GM04504 (cell line): Measurements from ENCODE around the gene COLEC12.
A peak's percentile ranks its signal among the peaks of the same experiment; 100 is the strongest.

Experiments used
- DNase-seq: peaks from one replicate; pipeline ENCODE4 v3.0.0-alpha.2; 2012; ENCODE audit warnings: low read depth

COLEC12 gene

DNA sequence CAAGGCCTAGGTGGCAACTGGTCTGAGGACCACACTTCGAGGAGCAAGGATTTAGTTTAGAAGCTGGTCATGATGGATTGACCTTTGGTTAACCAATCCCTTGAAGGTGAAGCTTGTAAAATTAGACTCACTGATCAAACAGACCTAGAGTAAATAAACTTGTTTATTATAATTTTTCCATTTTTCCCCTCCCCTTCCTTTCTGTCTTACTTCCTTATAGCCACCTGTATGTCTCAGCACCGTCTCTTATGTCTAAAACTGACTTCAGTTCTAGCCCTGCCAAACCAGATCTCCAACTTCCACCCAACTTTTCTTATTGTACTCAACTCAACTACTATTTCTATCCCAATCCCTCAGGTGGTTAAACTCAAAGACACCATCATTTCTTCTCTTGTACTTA is 139.8 kb downstream of the COLEC12 start:
- DNase-seq = no peak

DNA sequence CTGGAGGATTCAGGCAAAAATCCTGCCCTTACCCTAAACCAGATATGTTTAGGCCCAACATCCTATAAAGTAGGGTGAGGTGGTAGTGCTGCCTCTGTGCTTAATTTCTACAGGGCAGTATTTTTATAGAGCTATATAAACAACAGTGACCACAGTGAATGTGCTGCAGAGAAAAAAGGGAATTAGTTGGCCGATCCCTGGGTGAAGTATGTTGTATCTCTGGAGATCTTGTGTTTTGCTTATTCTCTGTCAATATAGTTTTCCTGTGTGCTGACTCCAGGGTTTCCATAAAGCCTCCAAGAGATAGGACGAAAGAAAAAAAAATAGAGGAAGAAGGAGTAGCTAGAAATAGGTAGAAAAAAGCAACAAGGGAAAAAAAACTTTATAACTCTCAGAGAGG is 143.7 kb downstream of the COLEC12 start:
- DNase-seq = no peak

DNA sequence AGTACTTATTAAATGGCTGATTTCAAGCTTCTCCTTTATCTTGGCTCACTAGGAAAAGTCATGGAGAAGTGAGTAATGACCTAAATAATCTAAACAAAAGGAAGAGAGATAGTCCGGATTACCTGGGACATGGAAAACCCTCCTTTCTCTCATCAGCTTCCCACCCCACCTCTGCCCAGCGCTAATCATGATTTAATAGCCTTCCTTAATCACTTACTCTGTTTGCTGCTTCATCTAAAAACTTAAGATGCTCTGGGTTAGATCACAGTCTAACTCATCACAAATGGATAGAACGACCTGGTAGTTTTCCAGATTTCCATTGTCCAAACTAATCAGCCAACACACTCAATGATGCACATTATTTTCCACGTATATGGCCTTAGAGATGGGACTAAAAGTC is 144.8 kb downstream of the COLEC12 start:
- no peak for DNase-seq

DNA sequence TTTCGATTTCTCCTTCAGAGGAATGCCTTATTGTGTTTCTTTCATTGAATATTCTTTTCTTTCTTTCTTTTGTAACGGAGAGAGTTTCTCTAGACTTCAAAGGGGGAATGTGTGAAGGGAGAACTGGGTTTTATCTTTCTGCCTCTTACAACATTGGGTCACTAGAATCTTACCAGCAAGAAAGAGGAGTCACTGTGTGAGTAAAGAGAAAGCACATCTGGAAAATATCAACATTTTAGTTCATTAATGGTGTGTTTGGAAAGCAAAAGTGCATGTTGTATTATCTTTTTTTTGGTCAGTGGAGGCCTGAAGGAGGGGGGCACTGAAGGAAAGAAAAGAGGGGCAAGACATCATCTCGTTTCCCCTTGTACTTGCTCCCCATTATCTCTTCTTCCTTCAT is 146.0 kb downstream of the COLEC12 start:
- DNase-seq = no peak

DNA sequence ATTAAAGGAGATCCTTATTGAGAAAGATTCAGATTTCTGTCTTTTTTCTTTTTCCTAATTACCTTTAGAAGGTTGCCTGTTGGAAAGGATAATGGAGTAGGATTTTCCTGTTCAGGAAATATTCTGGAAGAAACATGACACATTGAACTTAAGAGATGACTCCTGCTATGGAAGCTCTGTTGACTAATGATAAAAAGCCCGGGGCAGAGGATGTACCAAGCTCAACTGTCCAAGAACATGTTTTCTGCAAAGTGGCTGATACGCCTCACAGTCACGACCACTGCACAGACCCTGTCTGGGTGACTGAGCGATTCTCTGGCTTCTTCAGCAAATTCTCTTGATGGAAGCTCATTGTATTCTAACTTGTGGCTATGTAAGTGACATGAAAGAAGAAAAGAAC is 146.5 kb downstream of the COLEC12 start:
- DNase-seq = no peak

DNA sequence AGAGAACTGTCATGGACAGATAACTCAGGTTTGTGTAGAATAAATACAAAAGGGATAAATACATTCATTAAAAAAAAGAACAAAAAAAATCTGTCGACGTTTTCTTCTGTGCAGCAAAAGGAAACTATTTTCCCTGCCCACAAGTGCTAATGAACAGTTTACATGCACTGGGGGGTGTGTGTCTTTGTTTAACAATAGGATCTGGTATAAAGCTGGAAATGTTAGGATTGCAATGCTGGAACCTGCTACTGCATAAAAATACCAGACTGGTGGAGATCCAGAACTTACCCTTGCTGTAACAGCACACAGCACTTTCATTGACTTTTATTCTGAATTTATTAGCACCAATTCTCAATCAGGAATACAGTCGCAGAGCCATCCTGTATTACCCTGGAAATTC is 148.1 kb downstream of the COLEC12 start:
- no peak for DNase-seq

DNA sequence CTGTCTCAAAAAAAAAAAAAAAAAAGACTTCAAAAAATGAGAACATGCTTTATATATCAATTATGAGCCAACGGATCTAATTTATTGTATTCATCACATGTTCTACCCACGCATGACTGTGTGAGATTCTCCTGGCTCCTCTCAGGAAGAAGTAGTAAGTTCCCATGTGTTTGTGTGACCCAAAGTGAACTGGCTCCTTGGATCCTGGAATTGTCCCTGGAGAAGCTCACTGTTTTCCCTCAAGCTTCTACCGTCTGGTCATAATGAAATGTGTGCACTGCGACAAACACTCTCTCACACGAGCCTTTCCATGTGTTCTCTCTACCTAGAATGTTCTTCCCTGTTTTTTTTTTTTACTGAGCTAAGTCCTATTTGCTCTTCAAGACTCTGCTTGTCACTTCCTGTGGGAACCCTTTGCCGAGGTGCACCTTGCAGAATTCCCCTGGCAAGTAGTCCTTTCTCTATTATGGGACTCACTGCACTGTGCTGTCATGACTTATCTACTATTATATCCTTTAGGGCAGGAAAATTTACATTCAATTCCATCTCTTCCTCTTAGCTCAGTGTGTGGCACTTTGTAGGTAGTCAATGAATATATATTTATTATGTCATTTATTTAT is 149.4 kb downstream of the COLEC12 start:
- no peak for DNase-seq

DNA sequence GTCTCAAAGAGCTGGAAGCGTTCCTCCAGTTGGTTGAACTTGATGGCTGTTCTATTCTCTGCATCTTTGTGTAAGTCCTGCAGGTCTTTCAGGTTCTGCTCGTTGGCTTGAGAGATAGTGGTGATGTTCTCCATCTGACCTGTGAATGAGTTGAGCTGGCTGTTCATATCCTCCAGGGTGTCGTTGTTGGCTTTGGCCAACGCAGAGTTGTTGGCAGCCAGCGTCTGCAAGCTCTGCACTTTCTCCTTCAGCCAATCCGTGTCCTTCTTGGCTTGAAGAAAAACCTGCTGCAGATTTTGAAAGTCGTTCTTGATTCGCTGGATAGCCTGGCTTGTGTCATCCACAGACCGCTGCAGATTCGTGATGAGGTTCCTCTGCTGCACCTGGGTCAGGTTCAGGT is 153.9 kb downstream of the COLEC12 start:
- DNase-seq = no peak

DNA sequence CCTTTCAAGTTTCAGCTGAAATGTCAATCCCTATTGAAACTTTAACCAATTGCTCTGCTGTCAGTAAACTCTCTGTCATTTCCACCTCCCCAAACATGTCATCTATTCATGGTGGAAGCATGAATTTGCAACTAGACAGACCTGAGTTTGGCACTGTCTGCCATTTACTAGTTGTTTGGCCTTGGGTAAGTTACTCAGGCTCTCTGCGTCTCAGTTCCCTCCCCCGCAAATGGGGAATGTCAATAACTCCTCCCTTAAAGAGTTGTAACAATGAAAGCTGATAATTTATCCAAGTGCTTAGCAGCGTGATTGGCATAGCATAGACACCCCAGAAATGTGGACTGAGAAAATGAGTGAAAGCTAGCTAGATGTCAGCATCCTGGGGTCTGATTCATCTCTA is 159.4 kb downstream of the COLEC12 start:
- no peak for DNase-seq

DNA sequence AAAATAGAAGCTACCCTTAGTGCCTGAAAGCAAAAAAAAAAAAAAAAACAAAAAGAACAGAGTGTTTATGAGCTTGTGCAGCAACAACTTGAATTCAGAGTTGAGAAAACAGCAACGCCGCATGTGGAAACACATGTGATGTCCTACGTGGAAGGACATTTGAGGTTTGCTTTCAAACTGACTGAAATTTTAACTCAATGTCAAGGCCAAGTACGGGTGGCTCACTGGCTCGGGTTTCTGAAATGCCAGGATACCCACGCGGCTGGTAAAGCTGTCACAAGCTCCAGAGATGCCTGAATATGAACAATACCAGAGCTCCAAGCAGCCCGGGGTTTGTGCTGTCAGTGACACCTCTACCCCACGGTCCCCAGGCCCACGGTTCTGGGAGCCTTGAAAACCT is 160.5 kb downstream of the COLEC12 start:
- DNase-seq = no peak

DNA sequence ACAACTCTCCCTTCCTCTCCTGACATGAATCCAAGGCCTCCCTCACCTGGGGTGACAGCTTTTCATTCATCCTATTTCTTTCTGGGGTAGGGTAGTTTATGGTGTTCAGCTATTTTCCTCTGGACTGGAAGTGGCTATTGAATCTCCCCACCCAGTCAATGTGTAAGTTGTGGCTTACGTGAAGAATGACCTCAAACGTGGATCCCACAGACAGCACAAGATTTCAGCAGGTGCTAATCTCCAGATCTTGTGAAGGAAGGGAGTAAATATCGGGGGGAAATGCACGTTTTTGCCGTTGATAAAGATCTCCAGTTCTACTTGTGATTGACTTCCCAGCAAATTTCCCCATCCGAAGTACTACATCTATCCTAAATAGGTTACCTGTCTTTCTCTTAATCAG is 161.3 kb downstream of the COLEC12 start:
- DNase-seq = no peak

DNA sequence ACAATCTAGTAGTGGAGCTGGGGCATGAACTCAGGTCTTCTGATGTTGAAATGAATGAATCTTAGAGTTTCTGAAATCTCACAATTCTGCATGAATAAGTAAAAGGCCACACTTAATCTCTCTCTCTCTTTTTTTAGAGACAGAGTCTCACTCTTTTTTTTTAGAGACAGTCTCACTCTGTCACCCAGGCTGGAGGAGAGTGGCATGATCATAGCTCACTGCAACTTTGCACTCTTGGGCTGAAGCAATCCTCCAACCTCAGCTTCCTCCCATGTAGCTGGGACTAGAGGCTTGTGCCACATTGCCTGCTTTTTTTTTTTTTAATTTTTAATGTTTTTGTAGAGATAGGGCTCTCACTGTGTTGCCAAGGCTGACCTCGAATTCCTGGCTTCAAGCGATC is 163.8 kb downstream of the COLEC12 start:
- DNase-seq = no peak

DNA sequence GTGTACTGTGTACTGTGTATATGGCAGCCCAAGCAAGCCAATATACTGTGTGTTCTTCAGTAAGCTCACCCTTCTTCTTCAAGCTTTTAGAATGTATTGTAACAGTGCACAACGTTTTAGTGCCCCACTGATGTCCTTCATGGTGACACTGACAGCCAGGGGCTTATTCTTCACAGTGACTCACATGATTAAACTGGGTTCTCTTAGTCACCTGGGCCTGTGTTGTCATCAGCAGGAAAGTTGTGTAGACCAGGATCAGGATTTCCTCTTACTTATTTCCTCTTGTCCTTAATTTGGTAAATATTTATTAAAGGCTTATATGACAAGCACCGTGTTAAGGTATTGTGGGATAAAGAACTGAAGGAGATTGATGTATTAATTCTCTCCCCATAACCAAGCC is 164.8 kb downstream of the COLEC12 start:
- DNase-seq = no peak

DNA sequence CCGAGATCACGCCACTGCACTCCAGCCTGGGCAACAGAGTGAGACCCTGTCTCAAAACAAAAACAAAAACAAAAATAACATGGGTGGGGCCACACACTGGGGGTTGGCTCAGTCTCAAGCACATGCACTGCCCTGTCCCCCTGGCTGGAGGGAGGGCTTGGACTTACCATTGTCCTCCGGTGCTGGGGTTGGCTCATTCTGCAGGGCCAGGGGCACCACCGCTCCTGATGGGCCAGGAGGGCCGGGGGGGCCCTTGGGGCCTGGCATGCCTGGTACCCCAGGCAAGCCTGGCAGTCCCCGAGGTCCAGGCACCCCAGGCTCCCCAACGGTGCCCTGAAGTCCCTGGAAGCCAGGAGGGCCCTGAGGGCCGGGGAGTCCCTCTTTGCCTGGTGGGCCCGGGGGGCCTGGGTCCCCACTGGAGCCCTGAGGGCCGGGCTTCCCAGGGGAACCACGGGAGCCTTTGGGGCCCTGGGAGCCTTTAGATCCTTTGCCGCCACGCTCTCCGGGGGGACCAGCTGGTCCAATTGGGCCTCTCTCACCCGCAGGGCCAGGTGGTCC is 165.8 kb downstream of the COLEC12 start:
- no peak for DNase-seq

DNA sequence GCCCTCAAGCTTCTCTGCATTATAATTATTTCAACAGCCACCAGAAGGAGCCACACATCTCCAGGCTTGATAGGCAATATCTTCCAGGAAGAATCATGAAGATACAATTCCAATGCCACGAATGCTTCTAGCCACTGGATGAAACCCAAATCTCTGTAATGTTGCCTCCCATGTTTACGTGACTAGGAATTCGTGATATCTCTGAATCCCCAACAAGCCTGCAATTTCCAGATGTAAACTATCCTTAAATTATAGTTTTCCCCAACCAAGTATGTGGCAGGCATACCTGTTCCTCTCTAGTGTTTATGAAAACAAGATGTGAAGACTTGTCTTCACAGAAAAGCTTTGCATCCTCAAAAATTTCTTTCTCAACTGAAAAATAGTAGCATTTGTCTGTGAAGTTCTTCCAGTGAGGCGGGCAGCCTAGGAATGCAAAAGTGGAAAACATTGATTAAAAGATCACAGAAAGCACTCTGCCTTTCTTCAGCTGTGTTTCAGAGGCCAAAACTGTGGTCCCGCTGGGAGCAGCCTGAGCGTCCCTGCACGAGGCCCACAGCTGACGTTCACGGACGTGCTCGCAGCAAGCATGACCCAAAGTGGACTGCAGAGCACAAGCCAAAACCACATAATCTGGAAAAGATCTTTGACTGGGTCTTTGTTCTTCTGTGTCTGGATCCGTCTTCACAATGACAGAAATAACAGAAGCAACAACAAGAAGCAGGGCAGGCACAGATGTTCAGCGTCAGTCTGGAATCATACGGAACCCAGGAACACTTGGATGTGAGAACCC is 167.6 kb downstream of the COLEC12 start:
- DNase-seq = peak; percentile 42

DNA sequence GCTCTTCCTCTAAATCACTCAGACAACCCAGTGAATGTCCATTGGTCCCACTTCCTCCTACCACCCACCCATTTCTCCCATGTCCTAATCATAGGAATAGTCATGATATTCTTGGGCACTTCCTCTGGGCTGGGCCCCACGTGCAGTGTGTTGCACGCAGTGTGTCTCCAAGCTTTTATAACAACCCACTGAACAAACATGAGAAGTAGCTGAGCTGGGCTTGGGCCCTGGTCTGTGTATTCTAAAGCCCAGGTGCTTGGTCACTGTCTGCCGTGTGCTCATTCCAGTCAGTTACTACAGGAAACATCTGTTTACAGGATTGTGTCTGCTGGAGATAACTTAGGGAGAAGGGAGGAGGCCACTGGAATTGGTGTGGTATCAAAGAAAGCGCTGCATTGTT is 168.5 kb downstream of the COLEC12 start:
- DNase-seq = no peak

DNA sequence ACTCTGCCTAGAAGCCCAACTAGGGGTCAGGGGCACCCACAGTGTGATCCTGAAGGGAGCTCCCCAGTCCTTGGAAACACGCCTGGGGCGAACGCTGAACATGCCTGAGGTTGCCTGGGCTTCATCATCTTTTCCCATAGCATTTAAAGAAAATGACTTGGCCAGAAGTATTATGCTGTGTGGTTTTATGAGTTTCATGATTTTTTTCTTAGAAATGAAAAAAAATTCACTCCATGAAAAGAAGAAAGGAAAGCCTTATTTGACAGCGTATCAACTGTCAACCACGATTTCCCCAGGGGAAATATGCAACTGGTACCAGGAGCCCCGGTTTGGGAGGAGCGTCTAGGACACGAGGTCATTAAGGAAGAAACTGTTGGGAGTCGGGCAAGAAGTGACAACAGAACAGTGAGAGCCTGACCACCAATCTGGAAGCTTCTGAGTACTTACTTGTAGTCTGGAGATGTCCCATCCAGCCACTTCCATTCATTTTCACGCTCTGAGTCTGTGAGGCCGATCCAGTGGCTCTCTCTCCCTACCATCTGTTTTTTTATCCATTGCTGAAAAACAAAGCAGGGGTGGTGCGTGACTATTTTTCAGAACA is 169.2 kb downstream of the COLEC12 start:
- DNase-seq = no peak

DNA sequence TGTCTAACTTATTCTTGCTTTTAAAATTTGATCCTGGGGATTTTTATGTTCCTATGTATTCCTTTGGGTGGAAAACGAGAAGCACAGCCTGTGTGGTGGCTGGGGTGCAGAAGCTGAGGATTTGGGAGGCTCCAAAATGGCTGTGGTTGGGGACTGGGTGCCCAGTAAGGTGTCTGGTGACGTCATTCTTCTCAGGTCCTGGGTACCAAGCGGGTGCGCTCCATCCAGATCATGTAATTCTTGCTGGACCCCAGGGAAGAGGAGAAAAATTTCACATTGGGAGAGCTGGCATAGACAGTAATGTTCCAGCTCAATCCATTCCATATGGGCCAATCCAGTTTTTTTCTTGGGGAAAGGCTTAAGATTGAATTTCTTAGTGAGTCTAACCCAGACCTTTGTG is 171.6 kb downstream of the COLEC12 start:
- DNase-seq = no peak

DNA sequence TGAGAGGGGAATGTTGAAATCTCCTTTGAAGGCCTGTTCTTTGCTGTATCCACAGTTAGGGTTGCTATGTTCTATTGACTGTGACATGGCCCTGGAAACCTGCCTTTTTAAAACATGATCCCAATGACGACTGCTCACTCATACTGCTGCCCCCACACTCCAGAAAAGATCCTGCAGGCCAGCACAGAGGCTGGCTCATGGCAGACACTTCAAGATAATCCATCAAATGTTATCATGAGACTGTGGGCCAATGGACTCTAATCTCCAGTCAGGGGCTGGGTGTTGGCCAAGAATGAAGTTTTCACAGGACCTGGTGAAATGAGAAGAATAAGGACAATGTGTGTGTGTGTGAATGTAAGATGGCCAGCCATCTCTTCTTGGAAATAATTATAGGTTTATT is 173.7 kb downstream of the COLEC12 start:
- DNase-seq = no peak

DNA sequence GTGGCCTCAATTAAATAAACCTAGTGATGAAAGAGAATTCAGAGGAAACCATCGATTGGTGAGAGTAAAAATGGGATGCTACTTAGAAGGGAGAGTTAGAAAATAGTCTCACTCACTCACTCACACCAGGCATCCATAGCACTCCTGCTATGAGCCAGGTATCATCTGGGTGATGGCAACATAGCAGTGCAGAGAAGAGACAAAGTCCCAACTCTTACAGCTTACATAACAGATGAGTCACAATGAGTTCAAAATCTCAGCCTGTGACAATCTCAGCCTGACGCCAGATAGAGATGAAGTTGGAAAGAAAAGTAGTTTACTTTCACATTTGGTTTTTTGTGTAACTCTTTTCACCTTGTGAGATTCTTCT is 177.3 kb downstream of the COLEC12 start:
- peak; percentile 32 for DNase-seq

DNA sequence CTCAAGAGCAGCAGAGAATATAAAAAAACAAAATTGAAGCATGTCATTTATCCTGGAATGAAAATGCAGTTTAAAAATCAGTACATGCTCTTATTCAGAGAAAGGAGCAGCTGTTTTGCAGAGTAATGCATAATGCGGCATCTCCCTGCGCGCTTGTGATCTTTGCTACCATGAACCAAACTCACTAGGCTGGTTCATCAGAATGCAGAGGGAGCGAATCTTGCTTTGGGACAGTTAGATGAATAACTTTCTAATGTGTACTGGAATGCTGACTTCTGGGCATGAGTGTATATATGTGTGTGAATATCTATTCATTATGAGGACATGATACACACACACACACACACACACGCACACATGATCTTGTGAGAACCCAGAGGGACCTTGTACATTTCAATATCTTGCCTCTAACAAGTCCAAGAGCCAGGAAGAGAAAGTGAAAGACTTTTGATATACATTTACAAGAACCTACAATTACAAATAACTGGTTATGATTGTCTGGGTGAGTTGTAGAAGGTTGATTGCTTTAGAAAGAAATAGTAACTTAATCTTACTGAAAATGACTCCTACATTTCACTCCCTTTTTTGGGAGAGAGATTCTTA is 178.5 kb downstream of the COLEC12 start:
- no peak for DNase-seq

DNA sequence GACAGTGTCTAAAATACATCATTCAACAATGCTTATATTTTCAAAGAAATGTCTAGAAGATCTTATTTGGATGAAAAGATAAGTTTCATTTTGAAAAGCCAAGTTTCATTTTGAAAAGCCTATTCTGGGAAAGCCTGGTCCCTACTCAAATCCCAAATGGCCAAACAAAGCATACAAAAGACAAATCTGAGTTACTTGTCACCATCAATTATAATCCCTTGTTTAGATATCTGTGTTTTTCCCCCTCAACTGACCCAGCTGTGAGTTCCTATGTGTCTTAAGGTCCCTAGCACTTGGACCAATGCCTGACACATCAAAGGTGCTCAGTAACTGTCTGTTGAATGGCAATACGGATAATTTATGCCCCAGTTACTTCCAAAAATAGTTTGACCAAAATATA is 180.3 kb downstream of the COLEC12 start:
- DNase-seq = no peak

DNA sequence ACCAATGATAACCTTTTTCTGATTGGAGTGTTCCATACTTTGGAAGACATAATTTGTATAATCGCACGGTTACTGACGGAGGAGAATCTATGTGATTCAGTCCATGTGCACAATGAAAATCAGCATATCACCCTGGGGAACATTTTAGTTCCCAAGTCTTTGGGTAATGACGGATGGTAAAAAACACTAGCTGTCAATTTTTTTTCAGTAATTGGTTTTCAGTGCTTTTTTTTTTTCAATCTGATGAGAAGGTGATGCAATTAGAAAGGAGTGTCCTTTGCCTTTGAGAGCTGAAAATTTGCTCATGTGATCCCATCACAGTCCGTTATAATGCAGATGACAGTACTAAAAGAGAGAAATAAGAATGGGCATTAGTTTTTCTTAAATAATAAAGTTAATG is 180.8 kb downstream of the COLEC12 start:
- no peak for DNase-seq
